HG02571 (cell line): ENCODE data around the gene DDN.

ENCODE experiments used
- ATAC-seq: cut with Tn5 transposase; IDR thresholded peaks from one replicate; pipeline ENCODE4 v1.9.1; 2021; ENCODE audit warnings: mild to moderate bottlenecking, moderate library complexity; ENCODE audit not compliant: unreplicated experiment

Gene DDN

DNA sequence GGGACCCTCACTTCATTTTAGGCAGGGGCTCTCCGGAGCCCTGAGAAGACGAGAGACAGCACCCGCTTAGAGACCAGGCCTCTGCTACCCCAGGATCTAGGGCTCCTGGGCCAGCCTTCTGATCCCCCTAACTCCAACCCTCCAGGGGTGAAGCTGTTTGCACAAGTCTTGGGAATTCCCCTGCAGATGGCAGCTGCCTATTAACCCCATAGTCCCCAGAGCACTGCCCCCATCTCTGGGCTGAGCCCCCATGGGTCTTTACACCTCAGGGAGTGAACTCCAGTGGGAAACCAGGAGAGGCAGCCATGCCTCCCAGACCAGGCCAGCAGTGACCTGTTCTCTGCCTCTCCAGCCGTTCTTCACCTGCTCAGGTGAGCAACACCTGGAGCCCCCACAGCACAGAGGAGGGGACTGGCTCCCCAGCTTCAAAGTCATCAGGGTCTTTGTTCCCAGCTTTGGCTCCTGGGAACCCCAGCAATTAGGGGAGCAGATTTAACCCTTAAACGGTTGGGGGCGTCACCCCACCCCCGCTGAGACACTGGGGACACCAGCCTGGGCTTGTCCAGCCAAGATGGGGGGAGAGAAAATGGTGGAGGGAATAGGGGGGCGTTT is 29.9 kb downstream of the DDN start:
- ATAC-seq, result no peak

DNA sequence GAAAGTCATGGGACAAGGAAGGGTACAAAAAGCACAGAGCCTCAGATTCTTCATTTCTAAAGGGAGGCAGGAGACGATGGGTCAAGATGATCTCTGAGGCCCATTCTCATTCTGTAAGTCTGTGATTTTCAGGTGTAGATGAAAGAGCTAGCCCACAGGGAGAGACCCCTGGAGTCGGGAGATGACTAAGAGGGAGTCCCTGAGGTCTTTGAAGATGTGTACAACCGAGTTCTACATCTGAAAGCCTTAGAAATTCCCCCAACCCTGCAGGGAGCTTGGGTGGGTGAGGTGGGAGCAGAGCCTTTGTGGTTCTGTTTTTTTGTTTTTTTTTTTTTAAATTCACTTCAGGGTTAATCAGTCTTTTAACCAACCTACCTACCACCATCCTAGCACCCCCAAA is 30.7 kb downstream of the DDN start:
- no peak for ATAC-seq

DNA sequence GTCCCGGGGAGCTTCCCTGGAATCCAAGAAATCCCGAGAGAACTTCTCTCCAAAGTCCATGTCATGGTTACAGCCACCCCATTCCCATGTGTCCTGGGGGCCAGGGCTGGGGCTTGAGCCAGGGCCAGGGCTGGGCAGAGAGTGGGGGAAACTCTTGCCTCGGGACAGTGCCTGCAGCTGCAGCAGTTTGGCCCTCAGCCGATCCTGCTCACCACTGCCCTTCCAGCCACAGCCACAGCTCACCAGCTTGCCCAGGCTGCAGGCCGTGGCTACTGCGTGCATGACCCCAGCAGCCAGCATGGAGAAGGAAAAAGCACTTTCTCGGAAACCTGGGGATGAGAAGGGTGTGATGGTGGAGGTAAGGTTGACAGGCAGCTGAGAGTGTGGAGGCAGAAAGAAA is 31.2 kb downstream of the DDN start:
- ATAC-seq, result no peak

DNA sequence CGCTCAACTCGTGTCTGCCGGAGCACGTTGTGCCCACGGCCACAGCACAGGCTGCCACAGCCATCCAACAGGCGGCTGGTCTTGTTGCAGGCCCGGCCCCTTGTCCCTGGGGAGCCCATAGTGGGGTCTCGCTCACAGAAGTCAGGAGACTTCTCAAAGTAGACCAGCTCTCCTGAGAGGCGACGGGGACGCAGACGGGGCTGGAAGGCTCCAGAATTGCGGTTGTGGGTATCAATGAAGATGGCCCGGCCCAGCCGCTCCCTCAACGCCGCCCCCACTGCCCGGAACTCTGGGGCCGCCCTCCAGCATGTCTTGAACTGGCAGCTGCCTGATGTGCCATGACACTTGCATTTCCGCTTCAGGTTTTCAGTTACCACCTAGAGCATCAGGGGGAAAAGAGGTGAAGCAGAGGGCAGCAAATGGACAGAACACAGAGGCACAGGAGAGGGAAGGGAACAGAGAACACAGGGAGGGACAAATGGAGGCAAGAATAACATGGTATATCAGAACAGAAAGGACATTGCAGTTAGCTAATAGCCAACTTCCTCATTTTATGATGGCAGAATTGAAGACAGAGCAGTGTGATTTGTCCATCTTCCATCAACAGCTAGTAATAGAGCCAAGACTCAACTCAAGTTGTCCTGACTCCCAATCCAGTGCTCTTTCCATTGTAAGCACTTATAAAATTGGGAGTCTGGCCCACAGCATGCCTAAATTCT is 32.8 kb downstream of the DDN start:
- ATAC-seq, result no peak

DNA sequence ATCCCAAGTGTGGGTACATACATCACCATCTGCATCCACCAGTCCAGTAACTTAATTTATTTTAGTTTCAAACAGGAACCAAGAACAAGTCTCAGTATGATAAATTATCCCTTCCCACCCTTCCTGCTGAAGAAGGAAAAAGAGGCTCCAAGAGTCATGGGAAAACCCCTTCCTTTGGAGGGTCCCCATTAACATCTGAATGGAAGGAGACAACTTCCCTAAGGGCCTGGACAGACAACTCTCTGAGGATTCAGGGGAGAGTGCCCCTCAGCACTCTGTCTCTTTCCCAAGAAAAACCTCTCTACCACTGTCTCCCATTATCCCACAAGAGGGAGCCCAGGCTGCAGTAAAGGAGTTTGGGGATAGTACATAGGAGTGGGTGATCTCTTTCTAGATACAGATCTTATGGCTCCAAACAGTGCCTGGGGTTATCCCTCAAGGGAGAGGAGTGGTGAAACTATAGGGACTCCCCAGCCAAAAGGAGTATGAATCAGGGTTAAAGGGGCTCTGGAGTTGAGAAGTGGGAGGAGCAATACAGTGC is 33.8 kb downstream of the DDN start:
- no peak for ATAC-seq

DNA sequence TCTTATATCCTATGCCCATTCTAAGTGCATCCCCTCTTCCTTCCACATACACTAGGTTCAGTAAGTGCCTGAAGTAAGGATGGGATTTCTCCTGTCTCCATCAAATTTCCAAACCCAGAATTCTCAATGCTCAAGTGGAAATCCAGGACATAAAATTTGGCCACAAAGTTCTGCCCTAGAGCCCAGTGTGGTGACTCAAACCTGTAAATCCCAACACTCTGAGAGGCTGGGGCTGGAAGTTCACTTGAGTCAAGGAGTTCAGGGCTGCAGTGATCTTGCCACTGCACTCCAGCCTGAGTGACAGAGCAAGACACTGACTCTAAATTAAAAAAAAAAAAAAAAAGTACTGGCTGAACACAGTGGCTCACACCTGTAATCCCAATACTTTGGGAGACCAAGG is 37.4 kb downstream of the DDN start:
- ATAC-seq, result no peak

DNA sequence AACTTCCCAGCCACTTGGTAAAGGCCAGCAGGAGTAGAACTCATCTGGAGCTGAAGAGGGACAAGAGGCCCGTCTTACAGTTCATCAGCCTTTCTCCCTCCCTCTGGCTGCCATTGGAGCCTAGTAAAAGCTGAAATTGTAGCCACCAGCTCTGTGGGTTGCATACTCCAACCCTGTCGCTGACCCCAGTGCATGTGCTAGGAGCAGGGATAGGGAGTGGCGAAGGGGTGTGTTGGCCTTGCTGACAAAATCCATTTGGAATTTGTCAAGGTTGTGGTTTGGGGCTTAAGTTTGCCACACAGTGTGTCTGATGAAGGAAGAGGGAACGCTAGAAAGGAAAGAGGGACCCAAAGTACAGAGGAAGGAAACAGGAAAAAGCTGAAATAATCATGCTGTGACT is 37.8 kb downstream of the DDN start:
- no peak for ATAC-seq

DNA sequence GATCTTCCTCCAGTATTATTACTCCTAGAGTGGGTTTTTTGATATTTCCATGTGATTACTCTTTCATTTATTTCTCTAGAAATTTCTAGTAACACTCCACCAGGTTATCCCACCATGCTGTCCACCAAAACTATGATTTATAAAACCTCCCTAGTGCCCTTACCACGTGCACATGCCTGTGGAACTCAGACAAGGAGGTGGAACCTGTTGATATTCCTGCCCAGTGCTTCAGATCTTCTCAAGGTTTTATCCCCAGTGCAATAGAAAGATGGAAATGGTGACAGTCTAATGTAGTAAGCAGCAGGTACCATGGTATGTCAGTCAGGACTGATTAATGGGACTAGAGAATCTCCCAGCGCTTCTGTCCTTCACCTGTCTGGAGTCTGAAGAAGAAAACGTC is 38.3 kb downstream of the DDN start:
- no peak for ATAC-seq

DNA sequence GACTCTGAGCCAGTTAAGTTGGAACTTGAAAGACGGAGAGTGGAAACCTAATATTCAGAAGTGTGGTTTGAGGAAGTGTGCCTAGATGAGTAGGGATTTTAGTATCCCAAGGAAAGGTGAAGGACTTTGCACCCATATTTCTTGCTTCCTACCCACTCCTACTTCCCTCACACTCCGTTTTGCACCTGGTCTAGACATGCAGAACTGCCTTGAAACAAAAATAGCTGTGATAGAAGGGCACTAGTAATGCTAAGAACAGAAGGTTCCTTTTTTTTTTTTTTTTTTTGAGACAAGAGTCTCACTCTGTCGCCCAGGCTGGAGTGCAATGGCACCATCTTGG is 41.2 kb downstream of the DDN start:
- no peak for ATAC-seq

DNA sequence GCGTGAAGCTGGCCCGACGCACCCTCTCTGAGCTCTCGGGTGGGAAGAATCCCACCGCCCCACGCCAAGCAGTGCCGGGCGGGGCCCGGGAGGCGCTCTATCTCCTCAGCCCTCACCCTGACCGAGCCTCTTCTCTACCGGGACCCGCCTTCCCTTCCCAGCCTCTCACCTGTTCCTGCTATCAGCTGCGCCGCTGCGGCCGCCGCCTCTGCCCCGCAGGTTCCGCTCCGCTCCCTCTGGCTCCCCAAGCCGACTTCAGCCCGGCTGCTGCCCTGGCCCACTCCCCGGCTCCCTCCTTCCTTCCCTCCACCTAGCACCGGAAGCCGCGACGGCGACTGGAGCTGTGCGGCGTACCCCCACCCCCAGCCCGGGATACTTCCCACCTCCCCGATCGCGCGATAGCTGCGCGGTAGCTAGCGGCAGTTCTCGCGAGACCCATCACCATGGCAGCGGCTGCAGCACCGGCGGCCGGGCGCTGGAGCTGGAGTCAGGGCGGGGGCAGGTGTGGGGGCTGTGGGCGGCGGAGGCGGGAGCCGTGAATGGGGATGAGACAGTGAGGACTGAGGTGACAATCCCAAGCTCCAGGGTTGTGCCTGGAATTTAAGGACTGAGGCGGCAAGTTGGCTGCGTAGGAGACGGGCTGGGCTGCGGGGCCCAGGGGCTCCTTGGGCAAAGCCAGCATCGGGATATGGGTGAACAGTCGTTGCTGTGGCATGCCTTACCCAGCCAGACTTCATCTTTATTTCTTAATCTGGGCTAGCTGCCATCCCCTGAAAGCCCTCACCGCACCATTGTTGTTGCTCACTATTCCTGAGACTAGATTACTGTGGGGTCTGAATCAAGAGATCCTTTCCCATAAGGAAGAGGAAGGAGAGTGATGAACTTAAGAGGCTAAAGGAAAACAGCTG is 41.8 kb downstream of the DDN start, which contains the start of gene ARF3:
TSS of gene ARF3 (minus strand) at position 347 of the 908 bp plus-strand sequence. CDS start 16,392 bp downstream, outside the sequence.
- peak; percentile 85 for ATAC-seq

DNA sequence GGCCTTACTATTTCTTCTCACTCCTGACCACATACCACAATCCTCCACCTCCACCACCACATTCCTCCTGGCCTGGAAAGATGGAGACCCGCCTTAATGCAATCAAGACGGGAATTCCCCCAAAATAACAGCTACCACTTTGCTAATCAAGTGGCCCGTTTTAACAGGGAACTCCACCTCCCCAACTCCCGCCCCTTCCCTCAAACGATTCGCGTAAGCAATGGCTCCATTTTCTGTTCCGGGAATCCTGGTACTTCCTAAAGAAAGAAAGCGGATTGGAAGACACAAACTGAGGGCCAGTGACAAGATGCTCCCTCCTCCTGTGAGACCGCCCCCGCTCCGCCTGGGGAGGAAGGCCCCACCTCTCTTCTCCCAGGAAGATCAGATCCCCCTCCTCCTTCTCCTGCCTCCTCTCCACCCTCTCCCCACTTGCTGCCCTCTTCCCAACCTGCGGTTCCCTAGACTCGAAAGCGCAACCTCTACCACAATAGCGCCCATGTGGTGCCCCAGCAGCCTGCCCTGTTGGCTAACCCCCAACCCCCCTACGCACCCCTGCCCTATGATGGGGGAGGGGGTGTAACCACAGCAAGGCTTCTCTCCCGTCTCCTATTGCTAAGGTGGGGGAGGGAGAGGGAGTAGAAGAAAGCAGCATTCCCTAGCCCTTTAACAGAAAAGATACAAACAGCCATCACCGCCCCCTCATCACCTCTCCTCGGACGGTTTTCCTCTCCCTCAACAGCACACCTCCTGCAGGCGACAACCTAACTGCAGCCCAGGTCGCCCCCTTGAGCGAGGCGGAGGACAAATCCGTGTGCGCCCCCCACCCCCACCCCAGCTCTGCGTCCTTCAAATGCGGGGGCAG is 42.7 kb downstream of the DDN start:
- ATAC-seq, result no peak

DNA sequence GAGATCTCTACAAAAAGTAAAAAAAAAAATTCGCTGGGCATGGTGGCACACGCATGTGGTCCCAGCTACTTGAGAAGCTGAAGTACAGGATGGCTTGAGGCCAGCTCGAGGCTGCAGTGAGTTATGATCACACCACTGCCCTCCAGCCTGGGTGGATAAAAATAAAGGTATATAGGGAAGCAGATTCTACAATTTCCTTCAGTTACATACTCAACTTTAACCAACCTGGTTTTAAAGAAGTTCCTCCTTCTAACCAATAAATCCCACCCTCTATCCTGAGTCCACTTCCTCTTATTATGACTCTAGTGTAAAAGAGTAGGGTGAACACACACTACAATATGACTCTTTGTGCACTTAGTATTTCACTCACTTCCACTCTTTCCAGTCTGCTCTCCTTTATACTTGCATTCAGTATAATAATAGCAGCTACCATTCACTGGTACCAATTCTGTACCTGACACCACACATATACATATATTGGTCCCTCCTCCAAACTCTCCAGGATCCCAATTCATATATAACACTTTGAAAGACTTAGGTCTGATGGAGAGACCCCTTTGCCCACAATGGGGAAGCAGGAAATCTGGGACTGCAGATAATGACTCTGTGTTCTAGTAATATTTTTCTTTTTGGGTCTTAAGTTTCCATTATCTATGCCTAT is 44.2 kb downstream of the DDN start:
- ATAC-seq, result no peak

DNA sequence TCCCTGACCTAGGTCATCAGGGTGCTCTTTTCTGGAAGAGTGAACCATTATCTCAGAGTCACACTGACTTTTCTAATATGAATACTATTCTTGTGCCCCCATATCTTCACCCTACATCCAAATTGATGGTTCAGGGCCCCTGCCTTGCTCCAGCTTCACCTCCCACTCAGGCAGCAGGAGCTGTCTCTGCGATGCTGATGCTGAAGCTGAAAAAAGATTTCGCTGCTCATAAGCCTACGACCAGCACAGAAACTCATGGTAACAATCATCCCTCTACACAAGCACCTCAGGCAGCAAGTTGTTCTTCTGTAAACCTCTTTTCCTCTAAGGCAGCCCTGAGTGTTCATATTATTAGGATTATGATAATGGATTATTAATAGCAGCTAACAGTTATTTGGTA is 45.1 kb downstream of the DDN start:
- ATAC-seq, result no peak

DNA sequence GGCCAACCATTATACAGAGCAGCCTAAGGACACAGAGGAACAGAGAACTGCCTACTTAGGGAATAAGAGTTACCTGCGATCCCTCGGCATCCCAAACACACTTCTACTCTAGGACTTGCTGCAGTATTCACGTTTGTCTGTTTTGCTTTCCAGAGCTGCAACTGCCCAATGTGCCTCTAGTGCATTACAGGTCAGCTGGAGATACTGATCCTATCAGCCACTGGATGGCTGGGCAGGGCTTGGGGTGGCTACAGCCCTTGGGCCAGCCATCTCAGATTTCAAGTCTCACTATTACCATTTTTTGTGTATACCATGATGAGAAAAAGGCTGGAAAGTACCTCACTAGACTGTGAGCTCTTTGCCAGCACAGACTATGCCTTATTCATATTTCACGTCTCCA is 46.5 kb downstream of the DDN start:
- ATAC-seq, result no peak

DNA sequence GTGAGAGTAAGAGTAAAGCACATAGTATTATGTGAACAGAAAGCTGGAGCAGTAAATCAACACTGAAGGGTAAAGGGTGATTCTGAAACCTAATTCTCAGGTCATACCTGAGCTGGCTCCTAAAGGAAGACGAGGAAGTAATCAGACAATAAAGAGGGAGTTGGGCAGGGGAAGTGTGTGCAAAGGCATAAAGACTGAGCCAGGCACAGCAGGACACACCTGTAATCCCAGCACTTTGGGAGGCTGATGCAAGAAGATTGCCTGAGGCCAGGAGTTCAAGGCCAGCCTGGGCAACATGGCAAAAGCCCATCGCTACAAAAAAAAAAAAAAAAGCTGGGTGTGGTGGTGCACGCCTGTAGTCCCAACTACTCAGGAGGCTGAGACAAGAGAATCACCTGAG is 51.4 kb downstream of the DDN start:
- no peak for ATAC-seq

DNA sequence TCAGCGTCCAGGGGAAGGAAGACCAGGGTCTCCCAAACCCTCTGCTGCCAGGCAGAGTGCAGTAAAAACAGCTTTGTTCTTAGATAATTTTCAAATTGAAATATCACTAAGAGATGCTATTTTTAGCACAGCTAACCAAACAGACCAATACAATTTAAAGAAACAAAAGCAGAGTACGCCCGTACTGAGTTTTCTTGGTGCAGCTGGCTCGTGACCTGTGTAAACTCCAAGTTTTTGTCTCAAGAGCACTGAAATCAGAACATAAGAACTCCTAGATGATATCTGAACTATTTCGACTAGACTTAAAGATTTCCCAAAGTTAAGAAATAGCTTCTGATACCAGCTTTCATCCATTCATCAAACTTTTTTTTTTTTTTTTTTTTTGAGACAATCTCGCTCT is 52.2 kb downstream of the DDN start:
- no peak for ATAC-seq

DNA sequence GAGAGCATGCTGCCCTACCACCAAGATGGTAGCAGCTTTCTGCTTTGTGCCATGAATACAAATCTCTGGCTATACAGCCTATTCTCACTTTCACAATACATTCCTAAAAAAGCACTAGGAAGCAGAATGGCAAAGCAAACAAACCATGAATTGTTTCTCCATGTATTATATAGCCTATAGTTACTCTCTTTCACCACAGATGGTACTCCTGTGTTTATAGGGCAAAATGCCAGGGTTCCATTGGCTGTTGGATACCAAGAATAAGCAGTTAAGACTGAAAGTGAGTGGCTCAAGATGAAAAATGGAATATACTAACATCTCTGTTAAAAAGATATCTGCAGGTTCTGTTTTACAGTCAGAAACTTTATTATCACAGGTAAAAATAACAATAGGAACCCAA is 53.0 kb downstream of the DDN start:
- no peak for ATAC-seq
